ENCODE results near the gene CDC25B. TPM values are rescaled to one million over a fixed set of nuclear protein-coding genes. Genes with fewer than 3 reads are reported as not detected.
"Not testable (repeated sequence)": the region's sequence is repeated elsewhere in the genome, so short reads cannot be mapped to it uniquely, and the experiment has no call there.

The CDC25B gene
- total RNA-seq, 1 donor from 2014 or later = 51.1 TPM

DNA sequence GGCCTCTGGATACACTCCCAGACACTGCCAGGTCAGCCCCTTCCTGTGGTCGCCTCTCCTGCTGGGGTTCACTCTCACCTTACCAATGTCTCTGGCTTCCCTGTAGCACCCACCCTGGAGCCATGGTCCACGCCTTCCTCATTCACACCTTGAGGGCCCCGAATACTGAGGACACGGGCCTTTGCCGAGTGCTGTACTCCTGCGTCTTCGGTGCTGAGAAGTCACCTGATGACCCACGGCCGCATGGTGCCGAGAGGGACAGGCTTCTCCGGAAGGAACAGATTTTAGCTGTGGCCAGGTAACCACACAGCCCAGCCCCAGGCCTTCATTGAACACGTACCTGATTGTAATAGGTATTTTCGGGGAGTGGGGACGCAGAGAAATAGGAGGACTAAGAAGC, 25.9 kb downstream of the CDC25B start:
- Mint-ChIP-seq H3K27me3 (no peaks in the 10 kb centered on the region), H3K9me3 (no peaks in the 10 kb centered on the region), H3K36me3 (no peaks in the 10 kb centered on the region), H3K27ac (peak overlapping the region; percentile 98), H3K4me3 (peak overlapping the region; percentile 93), H3K4me1 (ENCODE audit: unreplicated experiment) (peaks cover 8% of the 10 kb centered on the region)
- TF ChIP-seq, protein P1, sequence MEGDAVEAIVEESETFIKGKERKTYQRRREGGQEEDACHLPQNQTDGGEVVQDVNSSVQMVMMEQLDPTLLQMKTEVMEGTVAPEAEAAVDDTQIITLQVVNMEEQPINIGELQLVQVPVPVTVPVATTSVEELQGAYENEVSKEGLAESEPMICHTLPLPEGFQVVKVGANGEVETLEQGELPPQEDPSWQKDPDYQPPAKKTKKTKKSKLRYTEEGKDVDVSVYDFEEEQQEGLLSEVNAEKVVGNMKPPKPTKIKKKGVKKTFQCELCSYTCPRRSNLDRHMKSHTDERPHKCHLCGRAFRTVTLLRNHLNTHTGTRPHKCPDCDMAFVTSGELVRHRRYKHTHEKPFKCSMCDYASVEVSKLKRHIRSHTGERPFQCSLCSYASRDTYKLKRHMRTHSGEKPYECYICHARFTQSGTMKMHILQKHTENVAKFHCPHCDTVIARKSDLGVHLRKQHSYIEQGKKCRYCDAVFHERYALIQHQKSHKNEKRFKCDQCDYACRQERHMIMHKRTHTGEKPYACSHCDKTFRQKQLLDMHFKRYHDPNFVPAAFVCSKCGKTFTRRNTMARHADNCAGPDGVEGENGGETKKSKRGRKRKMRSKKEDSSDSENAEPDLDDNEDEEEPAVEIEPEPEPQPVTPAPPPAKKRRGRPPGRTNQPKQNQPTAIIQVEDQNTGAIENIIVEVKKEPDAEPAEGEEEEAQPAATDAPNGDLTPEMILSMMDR (conservative IDR thresholded peaks at IDR 0.05) = no peak
- no peak for DNase-seq (ENCODE audit: extremely low spot score, unreplicated experiment)

DNA sequence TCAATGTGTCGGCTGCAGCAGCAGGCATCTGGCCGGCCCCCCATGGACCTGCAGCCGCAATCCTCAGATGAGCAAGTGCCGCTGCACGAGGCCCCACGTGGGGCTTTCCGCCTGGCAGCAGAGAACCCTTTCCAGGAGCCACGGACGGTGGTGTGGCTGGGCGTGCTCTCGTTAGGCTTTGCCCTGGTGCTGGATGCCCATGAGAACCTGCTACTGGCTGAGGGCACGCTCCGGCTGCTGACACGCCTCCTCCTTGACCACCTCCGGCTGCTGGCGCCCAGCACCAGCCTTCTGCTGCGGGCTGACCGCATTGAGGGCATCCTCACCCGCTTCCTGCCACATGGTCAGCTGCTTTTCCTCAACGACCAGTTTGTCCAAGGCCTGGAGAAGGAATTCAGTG, 27.8 kb downstream of the CDC25B start:
- DNase-seq (ENCODE audit: extremely low spot score, unreplicated experiment) = no peak
- TF ChIP-seq, protein P1 (conservative IDR thresholded peaks at IDR 0.05) = no peak
- Mint-ChIP-seq H3K4me1 (ENCODE audit: unreplicated experiment) (peaks cover 8% of the 10 kb centered on the region), H3K9me3 (no peaks in the 10 kb centered on the region), H3K36me3 (no peaks in the 10 kb centered on the region), H3K27me3 (no peaks in the 10 kb centered on the region), H3K4me3 (no peak overlapping the region), H3K27ac (no peak overlapping the region)

DNA sequence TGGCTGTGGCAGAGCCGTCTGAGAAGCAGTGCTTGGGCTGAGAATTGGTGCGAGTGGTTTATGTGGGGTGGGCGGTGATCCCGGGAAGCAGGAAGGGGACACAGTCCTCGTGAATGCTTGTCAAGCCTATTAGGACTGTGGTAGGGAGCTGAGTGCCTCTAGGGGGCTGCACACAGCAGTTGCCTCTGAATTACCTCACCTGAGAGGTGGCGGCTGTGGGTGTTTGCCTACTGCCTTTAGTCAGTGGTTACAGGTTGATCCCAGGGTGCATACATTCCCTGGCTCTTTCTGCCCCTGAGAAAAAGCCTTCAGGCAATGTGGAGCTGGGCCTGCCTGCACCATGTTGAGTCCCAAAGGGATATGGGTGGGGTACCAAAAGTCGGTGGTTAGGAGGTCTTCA, 29.4 kb downstream of the CDC25B start:
- Mint-ChIP-seq H3K27me3 (no peaks in the 10 kb centered on the region), H3K4me3 (no peak overlapping the region), H3K27ac (no peak overlapping the region), H3K36me3 (peaks cover 2% of the 10 kb centered on the region), H3K9me3 (no peaks in the 10 kb centered on the region), H3K4me1 (ENCODE audit: unreplicated experiment) (peaks cover 4% of the 10 kb centered on the region)
- no peak for DNase-seq (ENCODE audit: extremely low spot score, unreplicated experiment)
- TF ChIP-seq, protein P1 (conservative IDR thresholded peaks at IDR 0.05) = no peak

DNA sequence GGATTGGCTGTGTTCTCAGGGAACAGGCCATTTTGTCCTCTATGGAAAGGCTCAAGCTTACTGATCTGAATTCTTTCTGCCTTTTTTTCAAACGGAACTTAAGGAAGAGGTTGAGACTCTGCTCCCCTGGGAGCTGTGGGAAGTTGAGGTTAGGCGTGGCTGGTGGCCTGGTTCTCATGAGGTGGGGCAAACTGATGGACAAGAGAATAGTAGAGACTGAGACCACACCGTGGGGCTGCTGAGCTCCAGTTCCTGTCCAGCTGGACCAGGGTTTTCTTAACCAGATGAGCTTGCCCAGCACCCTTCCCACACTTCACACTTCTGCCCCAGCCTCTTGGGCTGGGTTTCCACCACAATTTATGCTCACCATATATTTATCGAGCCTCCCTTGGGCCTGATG, 30.3 kb downstream of the CDC25B start:
- no peak overlapping the region for H3K27ac Mint-ChIP-seq
- H3K9me3 Mint-ChIP-seq = no peaks in the 10 kb centered on the region

GRCh38 chr20:3828798-3829197, 32.7 kb downstream of the CDC25B start:
- no peak overlapping the region for H3K27ac Mint-ChIP-seq
- H3K36me3 Mint-ChIP-seq = peaks cover 4% of the 10 kb centered on the region
- H3K4me1 Mint-ChIP-seq (ENCODE audit: unreplicated experiment) = no peaks in the 10 kb centered on the region
- H3K4me3 Mint-ChIP-seq = no peak overlapping the region
- H3K27me3 Mint-ChIP-seq = no peaks in the 10 kb centered on the region
- no peak for DNase-seq (ENCODE audit: extremely low spot score, unreplicated experiment)
- H3K9me3 Mint-ChIP-seq = no peaks in the 10 kb centered on the region
- TF ChIP-seq, protein P1 (conservative IDR thresholded peaks at IDR 0.05) = no peak

More for the DNA sequence above, 30.3 kb downstream of the CDC25B start:
- no peak overlapping the region for H3K4me3 Mint-ChIP-seq
- peaks cover 4% of the 10 kb centered on the region for H3K36me3 Mint-ChIP-seq
- H3K27me3 Mint-ChIP-seq = no peaks in the 10 kb centered on the region
- TF ChIP-seq, protein P1 (conservative IDR thresholded peaks at IDR 0.05) = no peak
- DNase-seq (ENCODE audit: extremely low spot score, unreplicated experiment) = no peak
- H3K4me1 Mint-ChIP-seq (ENCODE audit: unreplicated experiment) = no peaks in the 10 kb centered on the region

DNA sequence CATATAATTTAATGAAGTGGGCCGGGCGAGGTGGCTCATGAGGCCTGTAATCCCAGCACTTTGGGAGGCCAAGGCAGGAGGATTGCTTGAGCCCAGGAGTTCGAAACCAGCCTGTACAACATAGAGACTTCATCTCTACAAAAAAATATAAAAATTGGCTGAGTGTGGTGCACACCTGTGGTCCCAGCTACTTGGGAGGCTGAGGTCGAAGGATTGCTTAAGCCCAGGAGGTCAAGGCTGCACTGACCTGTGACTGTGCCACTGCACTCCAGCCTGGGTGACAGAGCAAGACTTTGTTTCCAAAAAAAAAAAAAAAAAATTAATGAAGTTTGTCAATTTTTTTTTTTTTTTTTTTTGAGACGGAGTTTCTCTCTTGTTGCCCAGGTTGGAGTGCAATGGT, 33.8 kb downstream of the CDC25B start:
- not testable (repeated sequence) for DNase-seq (ENCODE audit: extremely low spot score, unreplicated experiment); H3K9me3 Mint-ChIP-seq; H3K27me3 Mint-ChIP-seq; H3K27ac Mint-ChIP-seq; H3K36me3 Mint-ChIP-seq; H3K4me1 Mint-ChIP-seq (ENCODE audit: unreplicated experiment); H3K4me3 Mint-ChIP-seq
